Spleen (tissue), 11 donors: Measurements from ENCODE around the gene UBL7. TPM values are rescaled to one million over a fixed set of nuclear protein-coding genes. Genes with fewer than 3 reads are reported as not detected.

Source experiments
- DNase-seq: peaks from one replicate; pipeline ENCODE4 v3.0.0-alpha.2; 2020
- H3K27ac ChIP-seq, 8 donors: fragments of 200-600 bp; sonication (generic) in 7 of 8; 1 replicate in 4 of 8; 2 replicates in 4 of 8; pipeline versions ENCODE4 v1.5.0 to v1.8.0; 2016 to 2021; ENCODE audit warnings: inconsistent platforms in 4 of 8, mild to moderate bottlenecking in 4 of 8, moderate library complexity in 1 of 8
- H3K27me3 ChIP-seq, 7 donors: fragments of 200-600 bp; sonication (generic) in 6 of 7; replicated peaks in 1 of 7; 1 replicate in 4 of 7; 2 replicates in 3 of 7; pipeline versions ENCODE4 v1.5.0 to v1.8.0; 2016 to 2021; ENCODE audit warnings: inconsistent platforms in 3 of 7, mild to moderate bottlenecking in 1 of 7
- H3K36me3 ChIP-seq, 6 donors: fragments of 200-600 bp; sonication (generic) in 5 of 6; 1 replicate in 4 of 6; 2 replicates in 2 of 6; pipeline versions ENCODE4 v1.5.0 to v1.8.0; 2016 to 2021; ENCODE audit warnings: inconsistent platforms in 2 of 6
- H3K4me1 ChIP-seq, 6 donors: fragments of 200-600 bp; sonication (generic) in 5 of 6; 1 replicate in 3 of 6; 2 replicates in 3 of 6; pipeline versions ENCODE4 v1.5.0 to v1.8.0; 2016 to 2021; ENCODE audit warnings: inconsistent platforms in 3 of 6
- H3K4me3 ChIP-seq, 8 donors: fragments of 200-600 bp; sonication (generic) in 7 of 8; 1 replicate in 4 of 8; 2 replicates in 4 of 8; pipeline versions ENCODE4 v1.5.0 to v1.8.0; 2016 to 2021; ENCODE audit warnings: inconsistent platforms in 4 of 8, mild to moderate bottlenecking in 4 of 8, moderate library complexity in 2 of 8
- H3K9me3 ChIP-seq, 8 donors: fragments of 200-600 bp; sonication (generic) in 7 of 8; 1 replicate in 4 of 8; 2 replicates in 4 of 8; pipeline versions ENCODE4 v1.5.0 to v1.8.0; 2016 to 2021; ENCODE audit warnings: inconsistent platforms in 4 of 8
- CTCF ChIP-seq, 11 experiments: fragments of 200-600 bp in 7 of 11; fragments of 450-650 bp in 4 of 11; sonication (generic) in 4 of 11; IDR thresholded peaks in 8 of 11; conservative IDR thresholded peaks in 3 of 11; 1 replicate in 7 of 11; 2 replicates in 4 of 11; pipeline versions ENCODE4 v1.4.0 to v1.8.0; 2016 to 2021; ENCODE audit warnings: antibody characterized with exemption in 11 of 11, inconsistent platforms in 4 of 11, mild to moderate bottlenecking in 1 of 11
- POLR2A ChIP-seq, 3 donors: fragments of 450-650 bp; IDR thresholded peaks; one replicate each; pipeline ENCODE4 v1.5.1; 2017; ENCODE audit warnings: antibody characterized with exemption in 3 of 3, mild to moderate bottlenecking in 1 of 3
- POLR2AphosphoS5 ChIP-seq, 3 donors: sonication (generic); formaldehyde crosslinking; IDR thresholded peaks; one replicate each; pipeline ENCODE4 v1.5.1; 2017; ENCODE audit warnings: antibody characterized with exemption in 3 of 3
- WGBS, 5 donors: extraction: QIAGEN DNeasy Blood & Tissue Kit in 3 of 5; methylation state at CpG; one replicate each; pipeline versions ENCODE4 v1.1.5 to v1.1.7; 2013 to 2018; 5-methylcytosine and 5-hydroxymethylcytosine counted together
- intact Hi-C: fragments of 100-400 bp; cut with DNase I; formaldehyde crosslinking; loops from one replicate; pipeline ENCODE4 v1.15.0; 2023; ENCODE audit warnings: low total_unique reads
- microRNA-seq, 3 donors: library from miRNA; unstranded; fragments of <30 nt; microRNA quantifications; one replicate each; pipeline versions ENCODE4 to v1.1.0, GENCODE V29; 2019 to 2020
- polyA plus RNA-seq, 3 donors: library from polyadenylated mRNA; stranded (reverse); fragments of 200-250 nt; gene quantifications; one replicate each; pipeline ENCODE4 v1.2.1, GENCODE V29; 2013
- small RNA-seq, 4 donors: library from RNA; depleted of rRNA; stranded (forward); fragments of <200 nt; gene quantifications; one replicate each; pipeline ENCODE3, GENCODE V24; 2016
- total RNA-seq, 7 donors: library from RNA; depleted of rRNA in 3 of 7; stranded (reverse); fragments of >200 nt in 3 of 7; fragmentation: NEBNext Ultra II Directional in 4 of 7; extraction: Animal tissue kit (Norgen Biotek cat#: 25700) in 4 of 7; gene quantifications; one replicate each; pipeline versions ENCODE4 v1.1.0 to v1.2.1, GENCODE V29; 2016 to 2021
- donor health status: healthy with polysubstance abuse.
- donor health status: DM: no; HTN: no; CAD: no; lungs with moderate emphysema.
- donor health status: DM: no; HTN: no; CAD: no.
- donor health status: Bipolar disorder and iron deficiency.
- donor health status: healthy.
- donor health status: DM: no; HTN: no; CAD: no.
- donor health status: DM: yes; HTN: yes; CAD: no.

UBL7 gene
- total and polyA plus RNA-seq, 10 donors = 36.9 to 83.9 (median 47.7) TPM

DNA sequence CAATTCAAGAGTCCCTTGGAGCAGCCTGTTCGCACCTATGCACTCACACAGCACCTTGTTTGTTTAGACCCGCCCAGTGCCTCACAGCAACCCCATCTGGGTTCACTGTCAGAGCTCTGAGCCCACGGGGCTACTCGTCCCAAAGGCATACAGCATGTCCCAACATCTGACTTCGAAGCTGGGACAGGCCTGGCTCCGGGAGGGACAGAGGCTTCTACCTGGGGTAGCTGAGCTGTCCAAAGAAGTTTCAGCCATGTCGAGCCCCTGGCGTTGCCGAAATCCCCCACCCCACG is 64.9 kb downstream of the UBL7 start:
- no peak for DNase-seq
- H3K4me3 ChIP-seq = no peak overlapping the region
- no peaks in the 10 kb centered on the region for H3K36me3 ChIP-seq
- H3K27ac ChIP-seq = peak overlapping the region; percentile 55 to 93 (median 72)
- H3K4me1 ChIP-seq = peaks cover 32 to 99% (median 78%) of the 10 kb centered on the region in 6 donors
- no peaks in the 10 kb centered on the region for H3K9me3 ChIP-seq
- intact Hi-C loops = no loop called here
- no peak for TF ChIP-seq POLR2A (IDR thresholded peaks at IDR 0.05)
- no peak for TF ChIP-seq CTCF (IDR thresholded peaks at IDR 0.05 in 8 of 11, conservative IDR thresholded peaks at IDR 0.05 in 3 of 11)
- no peak for TF ChIP-seq POLR2AphosphoS5 (IDR thresholded peaks at IDR 0.05)
- no peaks in the 10 kb centered on the region for H3K27me3 ChIP-seq
- 63 to 74% (median 68%) methylated on average over 6 to 10 of the region's 10 CpGs for WGBS, 5 donors

Small RNA genes lying within 50 kb of the gene (microRNA-seq; reads per million reads assigned to microRNA genes)
- 0 to 1.4 (median 0.36) reads per million in 3 donors for gene MIR6881

Small RNA genes lying within 50 kb of the gene (small RNA-seq; reads per million reads assigned to genes)
- gene MIR6881 = 0 to 0.14 (median 0) reads per million in 4 donors
- 0 reads per million in 4 donors for gene RF00591

Other genes with a start within 250 kb of the UBL7 start
- not detected for gene CCDC33, start 224.8 kb downstream of the UBL7 start, total RNA-seq
- under 1 TPM in 1 of 3 donors, not detected in 2; 0.08 TPM for gene CCDC33, start 224.8 kb downstream of the UBL7 start, polyA plus RNA-seq
- gene CYP11A1, start 93.5 kb downstream of the UBL7 start, total RNA-seq = 10 to 100 TPM in 1 of 7 donors, 1 to 10 TPM in 6; 3.2 to 14.3 (median 5.0) TPM
- gene CYP11A1, start 93.5 kb downstream of the UBL7 start, polyA plus RNA-seq = 1 to 10 TPM; 1.6 to 3.6 (median 1.7) TPM
- 100 to 1,000 TPM in 5 of 7 donors, 10 to 100 TPM in 2; 74.9 to 150 (median 132) TPM for gene SEMA7A, start 27.2 kb downstream of the UBL7 start, total RNA-seq
- gene SEMA7A, start 27.2 kb downstream of the UBL7 start, polyA plus RNA-seq = 100 to 1,000 TPM in 1 of 3 donors, 10 to 100 TPM in 2; 41.6 to 154 (median 78.4) TPM
- gene ARID3B, start 80.1 kb upstream of the UBL7 start, total RNA-seq = 10 to 100 TPM; 14.5 to 25.2 (median 16.3) TPM
- 1 to 10 TPM; 3.5 to 7.8 (median 4.7) TPM for gene ARID3B, start 80.1 kb upstream of the UBL7 start, polyA plus RNA-seq
- gene CLK3, start 154.7 kb upstream of the UBL7 start, total RNA-seq = 100 to 1,000 TPM in 6 of 7 donors, 10 to 100 TPM in 1; 97.8 to 229 (median 109) TPM
- 100 to 1,000 TPM in 1 of 3 donors, 10 to 100 TPM in 2; 54.0 to 106 (median 93.7) TPM for gene CLK3, start 154.7 kb upstream of the UBL7 start, polyA plus RNA-seq
- gene EDC3, start 234.9 kb upstream of the UBL7 start, total RNA-seq = 10 to 100 TPM; 14.8 to 32.5 (median 26.3) TPM
- gene EDC3, start 234.9 kb upstream of the UBL7 start, polyA plus RNA-seq = 10 to 100 TPM in 2 of 3 donors, 1 to 10 TPM in 1; 8.3 to 13.4 (median 10.3) TPM